NOMO-1 treated with dmso at 0.1 percent for 144 hours (cell line): ENCODE measurements around the gene SBNO1.
"Not testable (repeated sequence)": the region's sequence is repeated elsewhere in the genome, so short reads cannot be mapped to it uniquely, and the experiment has no call there.

Experiments used
- DNase-seq: peaks from one replicate; lab custom pipeline; 2025; ENCODE audit not compliant: unreplicated experiment; lab: John Stamatoyannopoulos, UW

The SBNO1 gene

DNA sequence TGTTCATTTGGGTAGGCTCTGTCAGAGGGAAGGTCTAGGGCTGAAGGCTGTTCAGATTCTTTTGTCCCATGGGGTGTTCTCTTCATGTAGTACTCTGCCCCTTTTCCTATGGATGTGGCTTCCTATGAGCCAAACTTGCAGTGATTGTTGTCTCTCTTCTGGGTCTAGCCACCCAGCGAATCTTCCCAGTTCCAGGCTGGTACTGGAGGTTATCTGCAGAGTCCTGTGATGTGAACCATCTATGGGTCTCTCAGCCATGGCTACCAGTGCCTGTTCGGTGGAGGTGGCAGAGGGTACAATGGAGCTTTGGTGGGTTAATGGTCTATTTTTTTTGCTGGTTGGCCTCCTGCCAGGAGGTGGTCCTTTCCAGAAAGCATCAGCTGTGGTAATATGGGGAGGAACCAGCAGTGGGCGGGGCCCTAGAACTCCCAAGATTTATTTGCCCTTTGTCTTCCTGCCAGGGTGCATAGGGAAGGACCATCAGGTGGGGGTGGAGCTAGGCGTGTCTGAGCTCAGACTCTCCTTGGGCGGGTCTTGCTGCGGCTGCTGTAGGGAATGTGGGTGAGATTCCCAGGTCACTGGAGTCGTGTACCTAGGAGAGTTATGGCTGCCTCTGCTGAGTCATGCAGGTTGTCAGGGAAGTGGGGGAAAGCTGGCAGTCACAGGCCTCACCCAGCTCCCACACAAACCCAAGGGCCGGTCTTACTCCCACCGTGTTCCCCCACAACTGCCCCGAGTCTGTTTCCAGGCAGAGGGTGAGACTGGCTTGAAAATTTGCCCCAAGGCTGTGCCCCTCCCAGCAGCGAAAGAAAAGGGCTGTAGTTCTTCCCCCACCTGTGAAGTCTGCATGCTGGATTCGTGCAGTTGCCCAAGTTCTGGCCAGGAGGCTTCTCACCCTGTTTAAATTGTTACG, 113.9 kb downstream of the SBNO1 start:
- no peak for DNase-seq

DNA sequence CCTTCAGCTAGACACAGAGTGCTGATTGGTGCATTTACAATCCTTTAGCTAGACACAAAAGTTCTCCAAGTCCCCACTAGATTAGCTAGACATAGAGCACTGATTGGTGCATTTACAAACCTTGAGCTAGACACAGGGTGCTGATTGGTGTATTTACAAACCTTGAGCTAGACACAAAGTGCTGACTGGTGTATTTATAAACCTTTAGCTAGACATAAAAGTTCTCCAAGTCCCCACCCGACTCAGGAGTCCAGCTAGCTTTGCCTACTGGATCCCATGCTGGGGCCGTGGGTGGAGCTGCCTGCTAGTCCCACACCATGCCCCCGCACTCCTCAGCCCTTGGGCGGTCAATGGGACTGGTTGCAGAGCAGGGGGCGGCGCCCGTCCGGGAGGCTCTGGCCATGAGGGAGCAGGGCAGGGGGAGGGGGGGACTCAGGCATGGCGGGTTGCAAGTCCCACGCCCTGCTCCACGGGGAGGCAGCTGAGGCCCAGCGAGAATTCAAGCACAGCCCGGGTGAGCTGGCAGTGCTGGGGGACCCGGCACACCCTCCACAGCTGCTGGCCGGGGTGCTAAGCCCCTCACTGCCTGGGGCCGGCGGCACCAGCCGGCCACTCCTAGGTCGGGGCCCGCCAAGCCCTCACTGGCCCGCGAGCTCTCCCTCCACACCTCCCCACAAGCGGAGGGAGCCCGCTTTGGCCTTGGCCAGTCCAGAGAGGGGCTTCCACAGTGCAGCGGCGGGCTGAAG, 115.5 kb downstream of the SBNO1 start:
- not testable (repeated sequence) for DNase-seq

DNA sequence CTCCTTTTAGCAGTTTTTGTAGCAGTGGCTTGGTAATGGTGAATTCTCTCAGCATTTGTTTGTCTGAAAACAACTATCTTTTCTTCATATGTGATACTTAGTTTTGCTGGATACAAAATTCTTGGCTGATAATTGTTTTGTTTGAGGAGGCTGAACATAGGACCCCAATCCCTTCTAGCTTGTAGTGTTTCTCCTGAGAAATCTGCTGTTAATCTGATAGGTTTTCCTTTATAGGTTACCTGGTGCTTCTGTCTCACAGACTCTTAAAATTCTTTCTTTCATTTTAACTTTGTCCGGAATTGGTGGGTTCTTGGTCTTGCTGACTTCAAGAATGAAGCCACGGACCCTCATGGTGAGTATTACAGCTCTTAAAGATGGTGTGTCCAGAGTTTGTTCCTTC, 116.5 kb downstream of the SBNO1 start:
- DNase-seq: not testable (repeated sequence)

DNA sequence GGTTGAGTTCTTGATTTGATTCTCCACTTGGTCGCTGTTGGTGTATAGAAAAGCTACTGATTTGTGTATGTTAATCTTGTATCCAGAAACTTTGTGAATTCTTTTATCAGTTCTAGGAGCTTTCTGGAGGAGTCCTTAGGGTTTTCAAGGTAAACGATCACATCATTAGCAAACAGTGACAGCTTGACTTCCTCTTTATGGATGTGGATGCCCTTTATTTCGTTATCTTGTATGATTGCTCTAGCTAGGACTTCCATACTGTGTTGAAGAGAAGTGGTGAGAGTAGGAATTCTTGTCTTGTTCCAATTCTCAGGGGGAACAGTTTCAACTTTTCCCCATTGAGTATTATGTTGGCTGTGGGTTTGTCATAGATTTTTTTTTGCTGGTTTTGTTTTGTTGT, 119.0 kb downstream of the SBNO1 start:
- DNase-seq: no peak

DNA sequence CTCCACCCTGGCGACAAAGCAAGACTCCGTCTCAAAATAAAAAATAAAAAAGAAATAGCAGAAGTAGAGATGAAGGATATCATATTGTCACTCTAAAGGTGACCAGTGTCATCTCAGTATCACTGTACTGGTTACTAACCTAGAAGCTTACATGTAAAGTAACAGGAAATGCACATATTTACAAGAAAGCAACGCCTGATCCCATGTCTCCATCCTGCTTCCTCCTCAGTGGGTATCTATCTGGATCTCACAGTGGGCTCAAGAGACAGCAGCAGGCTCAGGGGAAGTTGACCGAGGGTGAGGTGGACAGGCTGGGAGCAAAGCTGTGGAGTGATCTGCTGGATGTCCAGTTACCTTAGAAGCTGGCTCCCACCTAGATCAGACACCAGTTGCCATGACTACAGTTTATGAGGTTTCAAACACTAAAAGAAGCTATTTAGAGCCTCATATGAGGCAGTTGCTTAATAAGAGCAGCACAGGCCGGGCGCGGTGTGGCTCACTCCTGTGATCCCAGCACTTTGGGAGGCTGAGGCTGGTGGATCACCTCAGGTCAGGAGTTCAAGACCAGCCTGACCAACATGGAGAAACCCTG, 120.9 kb downstream of the SBNO1 start:
- no peak for DNase-seq

DNA sequence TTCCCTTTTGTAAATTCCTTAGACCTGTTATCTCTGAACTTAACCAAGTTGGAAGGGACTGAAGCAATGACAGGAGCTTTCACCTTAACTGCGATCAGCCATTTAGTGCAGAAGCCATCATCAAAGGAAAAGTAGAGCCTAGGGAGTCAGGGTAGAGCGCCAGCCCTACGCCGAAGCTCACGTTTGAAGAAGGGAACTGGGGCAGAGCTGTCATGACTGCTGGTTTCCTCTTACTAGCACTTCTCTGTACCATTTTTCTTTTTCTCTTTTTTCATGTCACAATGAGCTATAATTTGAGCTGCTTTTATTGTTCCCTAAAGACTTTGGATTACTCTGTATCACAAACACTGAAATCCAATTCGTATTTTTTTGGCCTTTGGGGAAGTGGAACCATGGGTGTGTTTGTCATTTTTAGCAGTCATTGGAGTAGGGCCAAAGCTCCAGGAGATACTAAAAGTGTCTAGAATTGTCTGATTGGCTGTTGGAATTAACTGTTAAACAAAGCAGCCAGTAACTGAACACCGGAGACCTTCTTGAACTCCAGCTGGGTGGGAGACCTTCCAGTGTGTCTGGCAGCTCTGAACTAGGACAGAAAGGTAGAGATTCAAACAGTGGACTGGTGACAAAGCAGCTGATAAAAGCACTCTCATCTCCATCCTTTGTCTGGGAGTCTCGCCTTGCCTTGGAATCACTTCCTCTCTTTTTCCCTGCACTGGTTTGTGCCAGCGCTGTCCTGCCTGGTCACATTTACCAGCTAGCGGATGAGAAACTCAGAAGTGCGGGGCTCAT, 122.3 kb downstream of the SBNO1 start:
- DNase-seq: peak; percentile 15
